ENCODE results near the gene SLC25A38. TPM values are rescaled to one million over a fixed set of nuclear protein-coding genes. Genes with fewer than 3 reads are reported as not detected.

SLC25A38 gene
- total RNA-seq, 4 donors from 2014 or later = 6.2 to 21.7 (median 12.6) TPM

DNA sequence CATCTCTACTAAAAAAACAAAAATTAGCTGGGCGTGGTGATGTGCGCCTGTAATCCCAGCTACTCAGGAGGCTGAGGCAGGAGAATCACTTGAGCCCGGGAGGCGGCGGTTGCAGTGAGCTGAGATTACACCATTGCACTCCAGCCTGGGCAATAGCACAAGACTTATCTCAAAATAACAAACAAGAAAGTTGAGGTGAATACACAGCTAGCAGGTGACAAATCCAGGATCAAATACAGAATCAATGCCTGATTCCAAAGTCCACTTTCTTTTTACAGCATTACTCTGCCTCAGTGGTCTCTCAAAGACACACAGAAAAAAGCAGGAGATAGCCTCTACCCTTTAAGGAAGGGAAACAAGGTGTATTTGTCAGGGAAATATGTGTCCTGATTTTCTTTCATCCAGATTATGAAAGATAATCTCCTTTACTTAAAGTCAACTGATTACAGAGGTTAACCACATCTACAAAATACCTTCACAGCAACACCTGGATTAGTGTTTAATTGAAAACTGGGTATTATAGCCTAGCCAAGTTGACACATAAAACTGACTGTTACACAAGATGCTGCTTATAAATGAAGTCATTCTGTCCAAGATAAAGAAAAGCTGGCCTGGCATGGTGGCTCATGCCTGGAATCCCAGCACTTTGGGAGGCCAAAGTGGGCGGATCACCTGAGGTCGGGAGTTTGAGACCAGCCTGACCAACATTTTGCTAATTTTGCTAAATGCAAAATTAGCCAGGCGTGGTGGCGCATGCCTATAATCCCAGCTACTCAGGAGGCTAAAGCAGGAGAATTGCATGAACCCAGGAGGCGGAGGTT, 4.0 kb upstream of the SLC25A38 start:
- Histone ChIP-seq H3K4me3 (no peak overlapping the region), H3K27ac (no peak overlapping the region), H3K9me3 (no peaks in the 10 kb centered on the region), H3K27me3 (no peaks in the 10 kb centered on the region), H3K4me1 (peaks cover 0 to 12% (median 3%) of the 10 kb centered on the region in 3 donors), H3K36me3 (no peaks in the 10 kb centered on the region)
- intact Hi-C loops (cut with DNase I) = no loop called here
- 86 to 90% methylated on average over 6 to 10 of the region's 10 CpGs for WGBS, 2 donors
- no peak for TF ChIP-seq CTCF (IDR thresholded peaks at IDR 0.05)
- no peak for TF ChIP-seq POLR2A (IDR thresholded peaks at IDR 0.05)
- no peak for DNase-seq

GRCh38 chr3:39379778-39380155, 3.4 kb upstream of the SLC25A38 start:
- DNase-seq = no peak
- WGBS, 2 donors = 71 to 98% methylated on average over 5 of the region's 5 CpGs
- intact Hi-C loops (cut with DNase I) = no loop called here
- Histone ChIP-seq H3K4me1 (peaks cover 0 to 17% (median 7%) of the 10 kb centered on the region in 3 donors), H3K36me3 (no peaks in the 10 kb centered on the region), H3K9me3 (no peaks in the 10 kb centered on the region), H3K27ac (no peak overlapping the region), H3K27me3 (no peaks in the 10 kb centered on the region), H3K4me3 (no peak overlapping the region)
- TF ChIP-seq POLR2A (IDR thresholded peaks at IDR 0.05) (no peak), CTCF (IDR thresholded peaks at IDR 0.05) (no peak)

DNA sequence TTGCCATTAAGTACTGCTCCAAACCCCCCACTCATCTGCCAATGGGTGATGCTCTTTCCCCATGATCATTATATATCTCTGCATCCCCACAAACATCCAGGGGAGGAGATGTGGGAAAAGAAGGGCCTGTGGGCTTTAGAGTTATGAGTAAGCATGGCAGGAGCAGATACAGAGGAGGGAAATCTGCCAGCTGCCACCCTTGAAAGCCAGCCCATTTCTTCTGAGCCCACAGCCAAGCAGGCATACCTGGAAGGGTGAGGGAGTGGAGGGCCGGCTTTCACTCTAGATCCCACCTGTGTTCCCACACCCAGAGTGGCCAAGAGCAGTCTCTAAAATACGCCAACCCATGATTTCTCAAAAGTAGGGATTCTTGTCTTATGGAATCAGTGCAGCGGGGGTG, 1.7 kb upstream of the SLC25A38 start:
- Histone ChIP-seq H3K27me3 (no peaks in the 10 kb centered on the region), H3K4me3 (no peak overlapping the region), H3K9me3 (no peaks in the 10 kb centered on the region), H3K27ac (no peak overlapping the region), H3K4me1 (peaks cover 0 to 33% (median 14%) of the 10 kb centered on the region in 3 donors), H3K36me3 (no peaks in the 10 kb centered on the region)
- intact Hi-C loops (cut with DNase I) = no loop called here
- no peak for DNase-seq
- no peak for TF ChIP-seq CTCF (IDR thresholded peaks at IDR 0.05)
- no peak for TF ChIP-seq POLR2A (IDR thresholded peaks at IDR 0.05)
- 93 to 96% methylated on average over 2 to 3 of the region's 3 CpGs for WGBS, 2 donors

- Histone ChIP-seq H3K27me3 (no peaks in the 10 kb centered on the region), H3K4me1 (peaks cover 0 to 40% (median 14%) of the 10 kb centered on the region in 3 donors), H3K4me3 (peak overlapping the region; percentile 68 to 75 (median 70)), H3K27ac (peak overlapping the region; percentile 88 to 95 (median 92)), H3K36me3 (no peaks in the 10 kb centered on the region), H3K9me3 (no peaks in the 10 kb centered on the region)
- TF ChIP-seq POLR2A (IDR thresholded peaks at IDR 0.05) = peak in 3 of 4 donors; percentile 49 to 75 (median 69)
- peak in 2 of 6 experiments; percentile 17 to 28 for TF ChIP-seq CTCF (IDR thresholded peaks at IDR 0.05)
- intact Hi-C loops (cut with DNase I) = no loop called here
- 1 to 2% methylated on average over 18 to 26 of the region's 66 CpGs for WGBS, 2 donors
- DNase-seq = no peak
Observed at GRCh38 chr3:39383881-39384664, 903 bp downstream of the SLC25A38 start.

DNA sequence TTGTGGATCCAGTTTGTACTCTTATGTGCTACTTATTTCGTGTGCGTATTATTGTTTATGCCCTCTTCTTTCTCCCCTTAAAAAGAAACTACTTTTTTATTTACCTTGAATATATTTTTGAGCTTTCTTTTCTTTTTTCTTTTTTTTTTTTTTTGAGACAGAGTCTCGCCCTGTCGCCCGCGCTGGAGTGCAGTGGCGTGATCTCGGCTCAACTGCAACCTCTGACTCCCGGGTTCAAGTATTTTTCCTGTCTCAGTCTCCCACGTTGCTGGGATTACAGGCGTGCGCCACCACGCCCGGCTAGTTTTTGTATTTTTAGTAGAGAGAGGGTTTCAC, 1.5 kb downstream of the SLC25A38 start:
- H3K9me3 ChIP-seq = no peaks in the 10 kb centered on the region
- H3K4me3 ChIP-seq = peak overlapping the region; percentile 68 to 75 (median 70)
- peak overlapping the region in 3 of 4 donors; percentile 53 to 95 (median 88) for H3K27ac ChIP-seq
- intact Hi-C loops (cut with DNase I) = no loop called here
- TF ChIP-seq CTCF (IDR thresholded peaks at IDR 0.05) (no peak), POLR2A (IDR thresholded peaks at IDR 0.05) (no peak)
- peaks cover 0 to 5% (median 0%) of the 10 kb centered on the region in 3 donors for H3K36me3 ChIP-seq
- H3K27me3 ChIP-seq = no peaks in the 10 kb centered on the region
- WGBS, 2 donors = 19 to 42% methylated on average over 7 to 13 of the region's 14 CpGs
- H3K4me1 ChIP-seq = peaks cover 0 to 40% (median 14%) of the 10 kb centered on the region in 3 donors
- no peak for DNase-seq

Measured in esophagus squamous epithelium (tissue), 5 donors.